Heart left ventricle (tissue), 16 donors: ENCODE data around the gene CASQ2. TPM values are rescaled to one million over a fixed set of nuclear protein-coding genes. Genes with fewer than 3 reads are reported as not detected.
A peak's percentile ranks its signal among the peaks of the same experiment; 100 is the strongest.

Source experiments
- ATAC-seq, 4 donors: fragments of 200-7000 bp; cut with Tn5 transposase; one replicate each; pipeline ENCODE4 v1.9.1; 2020 to 2022; ENCODE audit warnings: moderate library complexity in 4 of 4, mild to moderate bottlenecking in 3 of 4, moderate number of reproducible peaks in 1 of 4
- DNase-seq, 5 donors: peaks; one replicate each; pipeline ENCODE4 v3.0.0-alpha.2; 2020
- H3K27ac ChIP-seq, 12 donors: fragments of 200-600 bp; sonication (generic) in 4 of 12; one replicate each; pipeline versions ENCODE4 v1.5.0 to v1.8.0; 2016 to 2022; ENCODE audit warnings: mild to moderate bottlenecking in 2 of 12
- H3K27me3 ChIP-seq, 9 donors: fragments of 200-600 bp; sonication (generic) in 2 of 9; one replicate each; pipeline versions ENCODE4 v1.5.1 to v1.8.0; 2016 to 2022; ENCODE audit warnings: mild to moderate bottlenecking in 3 of 9
- H3K36me3 ChIP-seq, 9 donors: fragments of 200-600 bp; sonication (generic) in 2 of 9; one replicate each; pipeline versions ENCODE4 v1.5.0 to v1.8.0; 2018 to 2022; ENCODE audit warnings: mild to moderate bottlenecking in 2 of 9
- H3K4me1 ChIP-seq, 12 donors: fragments of 200-600 bp; sonication (generic) in 4 of 12; one replicate each; pipeline versions ENCODE4 v1.5.0 to v1.8.0; 2016 to 2022; ENCODE audit warnings: mild to moderate bottlenecking in 3 of 12
- H3K4me3 ChIP-seq, 12 donors: fragments of 200-600 bp; sonication (generic) in 4 of 12; one replicate each; pipeline versions ENCODE4 v1.5.0 to v1.8.0; 2017 to 2022; ENCODE audit warnings: mild to moderate bottlenecking in 9 of 12, moderate library complexity in 4 of 12
- H3K9me3 ChIP-seq, 12 donors: fragments of 200-600 bp; sonication (generic) in 4 of 12; one replicate each; pipeline versions ENCODE4 v1.5.0 to v1.8.0; 2016 to 2022; ENCODE audit warnings: mild to moderate bottlenecking in 1 of 12
- CTCF ChIP-seq, 12 donors: fragments of 200-600 bp; sonication (generic) in 4 of 12; IDR thresholded peaks; one replicate each; pipeline versions ENCODE4 v1.5.0 to v1.8.0; 2018 to 2022; ENCODE audit warnings: antibody characterized with exemption in 12 of 12, mild to moderate bottlenecking in 5 of 12
- POLR2A ChIP-seq, 2 donors: fragments of 450-650 bp; IDR thresholded peaks; one replicate each; pipeline ENCODE4 v1.6.1; 2017; ENCODE audit warnings: antibody characterized with exemption in 2 of 2, mild to moderate bottlenecking in 2 of 2, moderate library complexity in 2 of 2
- WGBS, 4 donors: extraction: QIAGEN DNeasy Blood & Tissue Kit in 2 of 4; methylation state at CpG; one replicate each; pipeline versions ENCODE4 v1.1.5 to v1.1.7; 2013 to 2018; 5-methylcytosine and 5-hydroxymethylcytosine counted together
- intact Hi-C, 10 donors: fragments of 100-400 bp; cut with DNase I; formaldehyde crosslinking; loops; one replicate each; pipeline versions ENCODE4 v1.11.1 to v1.14.2; 2022
- polyA plus RNA-seq, 2 donors: library from polyadenylated mRNA; stranded (reverse); fragments of 200-250 nt; gene quantifications; one replicate each; pipeline ENCODE4 v1.2.3, GENCODE V29; 2013
- total RNA-seq, 9 donors: library from RNA; depleted of rRNA in 2 of 9; stranded (reverse); fragments of >200 nt in 2 of 9; fragmentation: NEBNext Ultra II Directional in 3 of 9; extraction: Animal tissue kit (Norgen Biotek cat#: 25700) in 3 of 9; gene quantifications; one replicate each; pipeline versions ENCODE4 v1.1.0 to v1.2.4, GENCODE V29; 2016 to 2023
- donor health status: ischemic (EF 13 %, LVEDD 7.1; RV severe dilation, severe dysfunction).
- donor health status: healthy with polysubstance abuse.
- donor health status: DM: no; HTN: yes; CAD: no.
- donor health status: DM: no; HTN: no; CAD: no.
- donor health status: ischemic (EF 25% LVEDD 6.9; RV normal size, moderate dysfunction).
- donor health status: ischemic (EF 25% LVEDD 5.7; RV mildly dilated, moderate dysfunction).
- donor health status: healthy.
- donor health status: DM: yes; HTN: yes; CAD: no.
- donor health status: ischemic (EF 35%, LVEDD 5.7; RV mildly dilated, moderate dysfunction).
- donor health status: nonischemic (EF 11% LVEDD 7.7; RV severe dilation, severe dysfunction).
- donor health status: DM: yes; HTN: yes; CAD: no.
- donor health status: PGD.
- donor health status: ischemic (EF 29% LVEDD 5.4; RV normal size, mild dysfunction).
- donor health status: nonischemic (EF 23%, LVEDD 6.1; RV moderate dilation, normal function).

CASQ2 gene
- total and polyA plus RNA-seq, 11 donors: 444 to 1,692 (median 895) TPM

GRCh38 chr1:115685029-115685705, 83.3 kb downstream of the CASQ2 start:
- H3K4me1 ChIP-seq: peaks cover 0 to 11% (median 4%) of the 10 kb centered on the region in 12 donors
- intact Hi-C loops: no loop called here
- TF ChIP-seq POLR2A (IDR thresholded peaks at IDR 0.05) (no peak), CTCF (IDR thresholded peaks at IDR 0.05) (no peak)
- H3K4me3 ChIP-seq: no peak overlapping the region
- no peaks in the 10 kb centered on the region for H3K27me3 ChIP-seq
- no peak for ATAC-seq
- H3K9me3 ChIP-seq: no peaks in the 10 kb centered on the region
- DNase-seq: no peak
- H3K27ac ChIP-seq: no peak overlapping the region
- WGBS, 4 donors: 90 to 94% (median 91%) methylated on average over 12 to 14 of the region's 14 CpGs
- peaks cover 0 to 72% (median 36%) of the 10 kb centered on the region in 9 donors for H3K36me3 ChIP-seq

- no peak overlapping the region for H3K4me3 ChIP-seq
- intact Hi-C loops: no loop called here
- TF ChIP-seq POLR2A (IDR thresholded peaks at IDR 0.05): no peak
- no peak for TF ChIP-seq CTCF (IDR thresholded peaks at IDR 0.05)
- H3K36me3 ChIP-seq: peaks cover 0 to 52% (median 28%) of the 10 kb centered on the region in 9 donors
- ATAC-seq (no peak), DNase-seq (no peak)
- no peaks in the 10 kb centered on the region for H3K27me3 ChIP-seq
- no peak overlapping the region for H3K27ac ChIP-seq
- WGBS, 4 donors: 92 to 100% (median 95%) methylated on average over 4 of the region's 4 CpGs
- H3K9me3 ChIP-seq: no peaks in the 10 kb centered on the region
- peaks cover 0 to 32% (median 18%) of the 10 kb centered on the region in 12 donors for H3K4me1 ChIP-seq
These were observed 85.7 kb downstream of the CASQ2 start for GRCh38 chr1:115682792-115683191.

GRCh38 chr1:115680730-115681111, 87.8 kb downstream of the CASQ2 start:
- WGBS, 4 donors: 49 to 71% (median 54%) methylated on average over 5 of the region's 5 CpGs
- ATAC-seq (peak; percentile 74 to 84 (median 78)), DNase-seq (peak in 1 of 5 donors; percentile 34)
- intact Hi-C loops: no loop called here
- no peaks in the 10 kb centered on the region for H3K27me3 ChIP-seq
- H3K27ac ChIP-seq: peak overlapping the region in 9 of 12 donors; percentile 22 to 69 (median 56)
- no peak overlapping the region for H3K4me3 ChIP-seq
- no peaks in the 10 kb centered on the region for H3K9me3 ChIP-seq
- TF ChIP-seq CTCF (IDR thresholded peaks at IDR 0.05): no peak
- peaks cover 0 to 45% (median 22%) of the 10 kb centered on the region in 12 donors for H3K4me1 ChIP-seq
- H3K36me3 ChIP-seq: peaks cover 0 to 38% (median 20%) of the 10 kb centered on the region in 9 donors

- Histone ChIP-seq H3K9me3 (no peaks in the 10 kb centered on the region), H3K4me3 (no peak overlapping the region), H3K4me1 (peaks cover 0 to 45% (median 22%) of the 10 kb centered on the region in 12 donors), H3K27me3 (no peaks in the 10 kb centered on the region), H3K36me3 (peaks cover 0 to 22% (median 6%) of the 10 kb centered on the region in 9 donors), H3K27ac (peak overlapping the region in 10 of 12 donors; percentile 19 to 77 (median 55))
- DNase-seq (peak in 2 of 5 donors; percentile 55 to 61), ATAC-seq (peak; percentile 44 to 83 (median 81))
- intact Hi-C loops: no loop called here
- WGBS, 4 donors: 61 to 70% (median 70%) methylated on average over 6 to 8 of the region's 8 CpGs
- TF ChIP-seq CTCF (IDR thresholded peaks at IDR 0.05): no peak
- no peak for TF ChIP-seq POLR2A (IDR thresholded peaks at IDR 0.05)
These were observed 89.3 kb downstream of the CASQ2 start for GRCh38 chr1:115679141-115679611.
